K562 (cell line): ENCODE results near the gene MYOCD. TPM values are rescaled to one million over a fixed set of nuclear protein-coding genes. Genes with fewer than 3 reads are reported as not detected.

ENCODE experiments used
- ATAC-seq: fragments of 200-7000 bp; cut with Tn5 transposase; 3 replicates; pipeline ENCODE4 v1.9.1; 2020; ENCODE audit warnings: moderate library complexity
- BruUV-seq: library from RNA; stranded (reverse); fragments of 400-500 nt; replicated peaks from 2 replicates; lab custom pipeline; 2021; lab: Mats Ljungman, UMichigan
- CTCF ChIA-PET: fragments of 300-600 bp; formaldehyde crosslinking; extraction: SDS; loops from one replicate; lab custom pipeline; 2021; ENCODE audit warnings: low intra/inter-chr PET ratio; lab: Yijun Ruan, JAX
- POLR2A ChIA-PET: fragments of 300-600, 350-650 bp; sonication (Branson Sonifier 250); formaldehyde crosslinking; extraction: SDS; loops from one replicate; lab custom pipeline; 2021; ENCODE audit warnings: antibody characterized with exemption, inconsistent platforms; lab: Yijun Ruan, JAX
- DNase-seq, 4 experiments: peaks; one replicate each; pipeline versions ENCODE4 v3.0.0 to v3.0.0-alpha.2; 2011 to 2018; ENCODE audit warnings: low spot score in 3 of 4, mixed read lengths in 3 of 4; ENCODE audit errors: extremely low read depth in 1 of 4
- FAIRE-seq: peaks from 2 replicates; lab custom pipeline; 2011; peaks lifted over from hg19 to GRCh38; lab: Jason Lieb, UNC
- H2AFZ ChIP-seq: 2 replicates; pipeline ENCODE4 v1.6.0; 2011; ENCODE audit warnings: low read depth, low read length, control low read depth, inconsistent platforms
- H3K27ac ChIP-seq: fragments of 200-600 bp; 3 replicates; pipeline ENCODE4 v1.8.0; 2011; ENCODE audit warnings: low read depth, mild to moderate bottlenecking, control low read depth, inconsistent platforms, low read length, moderate library complexity, mixed read lengths; ENCODE audit errors: extremely low read depth
- H3K27me3 ChIP-seq, 2 experiments: fragments of 300-600 bp in 1 of 2; 2 replicates in 1 of 2; 3 replicates in 1 of 2; pipeline versions ENCODE4 v1.6.0 to v1.8.0; 2011; ENCODE audit warnings: inconsistent platforms in 2 of 2, low read length in 2 of 2, mild to moderate bottlenecking in 1 of 2, mixed read lengths in 1 of 2, moderate library complexity in 1 of 2; ENCODE audit not compliant: control insufficient read depth in 2 of 2, insufficient read depth in 2 of 2
- H3K36me3 ChIP-seq: fragments of 300-600 bp; 3 replicates; pipeline ENCODE4 v1.8.0; 2011; ENCODE audit warnings: mild to moderate bottlenecking, low read length, inconsistent platforms; ENCODE audit not compliant: control insufficient read depth, insufficient read depth
- H3K4me1 ChIP-seq, 2 experiments: fragments of 200-600 bp in 1 of 2; replicated peaks in 1 of 2; 2 replicates in 1 of 2; 3 replicates in 1 of 2; pipeline versions ENCODE4 v1.5.1 to v1.8.0; 2011; ENCODE audit warnings: inconsistent platforms in 2 of 2, low read length in 2 of 2, mild to moderate bottlenecking in 1 of 2, mixed read lengths in 1 of 2, moderate library complexity in 1 of 2; ENCODE audit not compliant: control insufficient read depth in 2 of 2, insufficient read depth in 2 of 2
- H3K4me2 ChIP-seq: 2 replicates; pipeline ENCODE4 v1.6.1; 2011; ENCODE audit warnings: low read length, control low read depth, inconsistent platforms, mixed read lengths; ENCODE audit not compliant: insufficient read depth
- H3K4me3 ChIP-seq: fragments of 200-600 bp; sonication (generic), shearing (Covaris generic); 2 replicates; pipeline ENCODE4 v1.5.1; 2016; ENCODE audit warnings: control low read depth, inconsistent platforms
- H3K79me2 ChIP-seq: fragments of 200-600 bp; 3 replicates; pipeline ENCODE4 v1.8.0; 2011; ENCODE audit warnings: low read length, inconsistent platforms; ENCODE audit not compliant: control insufficient read depth, insufficient read depth
- H3K9ac ChIP-seq, 2 experiments: 2 replicates each; pipeline versions ENCODE4 v1.6.0 to v1.6.1; 2011; ENCODE audit warnings: low read depth in 2 of 2, low read length in 2 of 2, control low read depth in 1 of 2, inconsistent platforms in 1 of 2, mild to moderate bottlenecking in 1 of 2, mixed read lengths in 1 of 2; ENCODE audit not compliant: insufficient read depth in 1 of 2
- H3K9me1 ChIP-seq: one replicate; pipeline ENCODE4 v1.6.0; 2011; ENCODE audit warnings: inconsistent platforms, mild to moderate bottlenecking, low read length, moderate library complexity; ENCODE audit not compliant: control insufficient read depth, insufficient read depth
- H3K9me3 ChIP-seq: replicated peaks from 2 replicates; pipeline ENCODE4 v1.5.1; 2011; ENCODE audit warnings: low read depth, low read length, inconsistent platforms; ENCODE audit not compliant: control insufficient read depth, insufficient read depth
- H4K20me1 ChIP-seq: replicated peaks from 2 replicates; pipeline ENCODE4 v1.6.1; 2011; ENCODE audit warnings: low read length, inconsistent platforms, mixed read lengths; ENCODE audit not compliant: control insufficient read depth, insufficient read depth
- IFI16 ChIP-seq: fragments of 250-450 bp; sonication (Bioruptor Pico); IDR thresholded peaks from 2 replicates; pipeline ENCODE4 v2.1.2; 2022; ENCODE audit warnings: mild to moderate bottlenecking, inconsistent platforms
- ILK ChIP-seq: fragments of 450-650 bp; IDR thresholded peaks from 2 replicates; pipeline ENCODE4 v1.6.1; 2016; ENCODE audit warnings: missing genetic modification characterization, low read depth, mild to moderate bottlenecking, missing compliant biosample characterization, moderate library complexity, borderline replicate concordance
- MCM7 ChIP-seq, 2 experiments: fragments of 450-650 bp; IDR thresholded peaks; 2 replicates each; pipeline ENCODE4 v1.6.1; 2016 to 2018
- NFXL1 ChIP-seq: fragments of 450-650 bp; formaldehyde crosslinking; IDR thresholded peaks from 2 replicates; pipeline ENCODE4 v1.4.0; 2021; ENCODE audit warnings: mild to moderate bottlenecking
- SMARCE1 ChIP-seq: fragments of 450-650 bp; IDR thresholded peaks from 2 replicates; pipeline ENCODE4 v1.7.1; 2016; ENCODE audit warnings: mild to moderate bottlenecking
- SMC3 ChIP-seq: conservative IDR thresholded peaks from 2 replicates; pipeline ENCODE4 v1.6.1; 2011; ENCODE audit warnings: low read depth, low read length, improper control_type of control experiment; ENCODE audit not compliant: insufficient read depth
- SRSF7 ChIP-seq: fragments of 200-400 bp; formaldehyde crosslinking; optimal IDR thresholded peaks from 2 replicates; pipeline ENCODE3; 2017; ENCODE audit warnings: mild to moderate bottlenecking, low read depth, low read length
- WGBS: fragments of 100-300 bp; shearing (Covaris generic); methylation state at CpG from one replicate; pipeline ENCODE4 v1.1.6; 2016; ENCODE audit warnings: low coverage, mixed read lengths; ENCODE audit not compliant: insufficient coverage; ENCODE audit errors: missing lambda C conversion rate; 5-methylcytosine and 5-hydroxymethylcytosine counted together
- in situ Hi-C: fragments of 300-500 bp; cut with MboI; formaldehyde crosslinking; loops from 4 replicates; pipeline ENCODE4 v1.15.0; 2018; ENCODE audit warnings: inconsistent platforms, mixed read lengths
- intact Hi-C: fragments of 100-400 bp; cut with micrococcal nuclease; formaldehyde crosslinking; loops from 2 replicates; pipeline ENCODE4 v1.14.2; 2022
- polyA plus RNA-seq, 8 experiments: library from polyadenylated mRNA; depleted of rRNA in 4 of 8; stranded (reverse) in 5 of 8; unstranded in 3 of 8; fragments of >200 nt; fragmentation: Nextera tagmentation in 2 of 8; fragmentation: Illumina TruSeq in 1 of 8; extraction: Ambion mirVana in 2 of 8; extraction: Trizol in 1 of 8; gene quantifications; 2 replicates each; pipeline versions ENCODE4 v1.2.1 to v1.2.3, GENCODE V29; 2011 to 2014; ENCODE audit warnings: inconsistent platforms in 1 of 8, missing spikeins in 1 of 8
- total RNA-seq, 7 experiments: library from RNA; depleted of rRNA in 6 of 7; stranded (reverse); fragments of >200 nt in 6 of 7; fragmentation: Illumina TruSeq in 2 of 7; extraction: Trizol in 2 of 7; gene quantifications; 2 replicates each; pipeline versions ENCODE4 v1.2.1 to v1.2.3, GENCODE V29; 2011 to 2021; ENCODE audit warnings: low replicate concordance in 1 of 7
- TF ChIP-seq, protein P1 (sequence below): fragments of 250-450 bp; sonication (Bioruptor Pico); IDR thresholded peaks from 2 replicates; pipeline ENCODE4 v1.8.0; 2022; ENCODE audit warnings: moderate library complexity, mild to moderate bottlenecking, inconsistent platforms
- TF ChIP-seq, protein P2 (sequence below): IDR thresholded peaks from 2 replicates; pipeline ENCODE4 v1.6.1; 2011; ENCODE audit not compliant: insufficient read length; ENCODE audit errors: extremely low read depth
- TF ChIP-seq, protein P3 (sequence below): IDR thresholded peaks from 2 replicates; pipeline ENCODE4 v1.6.1; 2012; ENCODE audit warnings: low read depth, low read length, improper control_type of control experiment, borderline replicate concordance
- TF ChIP-seq, protein P4 (sequence below): fragments of 150-350 bp; conservative IDR thresholded peaks from 2 replicates; pipeline ENCODE4 v1.6.1; 2014; ENCODE audit warnings: low read length
- TF ChIP-seq, protein P5 (sequence below), 2 experiments: fragments of 250-450 bp in 1 of 2; fragments of 450-650 bp in 1 of 2; sonication (Bioruptor Pico) in 1 of 2; IDR thresholded peaks; 2 replicates each; pipeline versions ENCODE4 v1.6.1 to v1.8.0; 2016 to 2021; ENCODE audit warnings: mild to moderate bottlenecking in 2 of 2, moderate library complexity in 2 of 2, missing compliant biosample characterization in 1 of 2, missing genetic modification characterization in 1 of 2
- TF ChIP-seq, protein P6 (sequence below): fragments of 250-450 bp; sonication (Bioruptor Pico); IDR thresholded peaks from 2 replicates; pipeline ENCODE4 v1.5.0; 2021; ENCODE audit warnings: mild to moderate bottlenecking, moderate library complexity

Gene MYOCD
- total and polyA plus RNA-seq, 9 of the 15 experiments (the other 6 are each of a cell fraction or from before 2014, with no cell fraction given) = not detected

DNA sequence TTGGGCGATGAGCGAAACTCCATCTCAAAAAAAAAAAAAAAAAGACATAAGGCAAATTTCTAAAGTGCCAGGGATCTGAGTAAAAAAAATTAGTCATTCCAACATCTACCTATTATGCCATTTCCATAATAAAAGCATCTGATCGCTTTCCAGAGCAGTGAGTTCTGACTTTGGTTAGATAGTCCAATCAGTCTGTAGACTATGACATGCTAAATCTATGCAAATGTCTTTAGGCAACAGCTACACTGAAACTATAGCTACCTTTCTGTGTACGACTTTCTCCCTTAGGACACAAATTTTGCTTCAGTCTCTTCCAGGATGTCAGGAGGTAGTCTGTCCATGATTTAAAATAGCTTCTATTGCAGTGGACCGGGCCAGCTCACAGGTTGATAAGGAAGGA lies 64.7 kb downstream of the MYOCD start:
- Histone ChIP-seq H2AFZ (no peak overlapping the region), H3K27me3 (no peaks in the 10 kb centered on the region; a peak in 1 of 5 replicates)
- WGBS = 0% methylated on average over 3 of the region's 5 CpGs
- no peak for TF ChIP-seq SMARCE1
- TF ChIP-seq ILK (tag) = no peak
- no peak for TF ChIP-seq SMC3
- TF ChIP-seq, protein P1, sequence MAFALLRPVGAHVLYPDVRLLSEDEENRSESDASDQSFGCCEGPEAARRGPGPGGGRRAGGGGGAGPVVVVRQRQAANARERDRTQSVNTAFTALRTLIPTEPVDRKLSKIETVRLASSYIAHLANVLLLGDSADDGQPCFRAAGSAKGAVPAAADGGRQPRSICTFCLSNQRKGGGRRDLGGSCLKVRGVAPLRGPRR (CRISPR knock-in tag) = no peak
- TF ChIP-seq SRSF7 = no peak
- no peak for TF ChIP-seq MCM7 (IDR thresholded peaks at IDR 0.05)
- TF ChIP-seq NFXL1 = no peak
- TF ChIP-seq IFI16 = no peak
- TF ChIP-seq, protein P2, sequence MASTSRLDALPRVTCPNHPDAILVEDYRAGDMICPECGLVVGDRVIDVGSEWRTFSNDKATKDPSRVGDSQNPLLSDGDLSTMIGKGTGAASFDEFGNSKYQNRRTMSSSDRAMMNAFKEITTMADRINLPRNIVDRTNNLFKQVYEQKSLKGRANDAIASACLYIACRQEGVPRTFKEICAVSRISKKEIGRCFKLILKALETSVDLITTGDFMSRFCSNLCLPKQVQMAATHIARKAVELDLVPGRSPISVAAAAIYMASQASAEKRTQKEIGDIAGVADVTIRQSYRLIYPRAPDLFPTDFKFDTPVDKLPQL = no peak
- TF ChIP-seq, protein P3, sequence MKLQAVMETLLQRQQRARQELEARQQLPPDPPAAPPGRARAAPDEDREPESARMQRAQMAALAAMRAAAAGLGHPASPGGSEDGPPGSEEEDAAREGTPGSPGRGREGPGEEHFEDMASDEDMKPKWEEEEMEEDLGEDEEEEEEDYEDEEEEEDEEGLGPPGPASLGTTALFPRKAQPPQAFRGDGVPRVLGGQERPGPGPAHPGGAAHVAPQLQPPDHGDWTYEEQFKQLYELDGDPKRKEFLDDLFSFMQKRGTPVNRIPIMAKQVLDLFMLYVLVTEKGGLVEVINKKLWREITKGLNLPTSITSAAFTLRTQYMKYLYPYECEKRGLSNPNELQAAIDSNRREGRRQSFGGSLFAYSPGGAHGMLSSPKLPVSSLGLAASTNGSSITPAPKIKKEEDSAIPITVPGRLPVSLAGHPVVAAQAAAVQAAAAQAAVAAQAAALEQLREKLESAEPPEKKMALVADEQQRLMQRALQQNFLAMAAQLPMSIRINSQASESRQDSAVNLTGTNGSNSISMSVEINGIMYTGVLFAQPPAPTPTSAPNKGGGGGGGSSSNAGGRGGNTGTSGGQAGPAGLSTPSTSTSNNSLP = no peak
- TF ChIP-seq, protein P4, sequence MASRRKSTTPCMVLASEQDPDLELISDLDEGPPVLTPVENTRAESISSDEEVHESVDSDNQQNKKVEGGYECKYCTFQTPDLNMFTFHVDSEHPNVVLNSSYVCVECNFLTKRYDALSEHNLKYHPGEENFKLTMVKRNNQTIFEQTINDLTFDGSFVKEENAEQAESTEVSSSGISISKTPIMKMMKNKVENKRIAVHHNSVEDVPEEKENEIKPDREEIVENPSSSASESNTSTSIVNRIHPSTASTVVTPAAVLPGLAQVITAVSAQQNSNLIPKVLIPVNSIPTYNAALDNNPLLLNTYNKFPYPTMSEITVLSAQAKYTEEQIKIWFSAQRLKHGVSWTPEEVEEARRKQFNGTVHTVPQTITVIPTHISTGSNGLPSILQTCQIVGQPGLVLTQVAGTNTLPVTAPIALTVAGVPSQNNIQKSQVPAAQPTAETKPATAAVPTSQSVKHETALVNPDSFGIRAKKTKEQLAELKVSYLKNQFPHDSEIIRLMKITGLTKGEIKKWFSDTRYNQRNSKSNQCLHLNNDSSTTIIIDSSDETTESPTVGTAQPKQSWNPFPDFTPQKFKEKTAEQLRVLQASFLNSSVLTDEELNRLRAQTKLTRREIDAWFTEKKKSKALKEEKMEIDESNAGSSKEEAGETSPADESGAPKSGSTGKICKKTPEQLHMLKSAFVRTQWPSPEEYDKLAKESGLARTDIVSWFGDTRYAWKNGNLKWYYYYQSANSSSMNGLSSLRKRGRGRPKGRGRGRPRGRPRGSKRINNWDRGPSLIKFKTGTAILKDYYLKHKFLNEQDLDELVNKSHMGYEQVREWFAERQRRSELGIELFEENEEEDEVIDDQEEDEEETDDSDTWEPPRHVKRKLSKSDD = no peak
- TF ChIP-seq, protein P5, sequence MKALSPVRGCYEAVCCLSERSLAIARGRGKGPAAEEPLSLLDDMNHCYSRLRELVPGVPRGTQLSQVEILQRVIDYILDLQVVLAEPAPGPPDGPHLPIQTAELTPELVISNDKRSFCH (CRISPR knock-in tag; IDR thresholded peaks at IDR 0.05) = no peak
- TF ChIP-seq, protein P5 (tag; IDR thresholded peaks at IDR 0.05) = no peak
- TF ChIP-seq, protein P6, sequence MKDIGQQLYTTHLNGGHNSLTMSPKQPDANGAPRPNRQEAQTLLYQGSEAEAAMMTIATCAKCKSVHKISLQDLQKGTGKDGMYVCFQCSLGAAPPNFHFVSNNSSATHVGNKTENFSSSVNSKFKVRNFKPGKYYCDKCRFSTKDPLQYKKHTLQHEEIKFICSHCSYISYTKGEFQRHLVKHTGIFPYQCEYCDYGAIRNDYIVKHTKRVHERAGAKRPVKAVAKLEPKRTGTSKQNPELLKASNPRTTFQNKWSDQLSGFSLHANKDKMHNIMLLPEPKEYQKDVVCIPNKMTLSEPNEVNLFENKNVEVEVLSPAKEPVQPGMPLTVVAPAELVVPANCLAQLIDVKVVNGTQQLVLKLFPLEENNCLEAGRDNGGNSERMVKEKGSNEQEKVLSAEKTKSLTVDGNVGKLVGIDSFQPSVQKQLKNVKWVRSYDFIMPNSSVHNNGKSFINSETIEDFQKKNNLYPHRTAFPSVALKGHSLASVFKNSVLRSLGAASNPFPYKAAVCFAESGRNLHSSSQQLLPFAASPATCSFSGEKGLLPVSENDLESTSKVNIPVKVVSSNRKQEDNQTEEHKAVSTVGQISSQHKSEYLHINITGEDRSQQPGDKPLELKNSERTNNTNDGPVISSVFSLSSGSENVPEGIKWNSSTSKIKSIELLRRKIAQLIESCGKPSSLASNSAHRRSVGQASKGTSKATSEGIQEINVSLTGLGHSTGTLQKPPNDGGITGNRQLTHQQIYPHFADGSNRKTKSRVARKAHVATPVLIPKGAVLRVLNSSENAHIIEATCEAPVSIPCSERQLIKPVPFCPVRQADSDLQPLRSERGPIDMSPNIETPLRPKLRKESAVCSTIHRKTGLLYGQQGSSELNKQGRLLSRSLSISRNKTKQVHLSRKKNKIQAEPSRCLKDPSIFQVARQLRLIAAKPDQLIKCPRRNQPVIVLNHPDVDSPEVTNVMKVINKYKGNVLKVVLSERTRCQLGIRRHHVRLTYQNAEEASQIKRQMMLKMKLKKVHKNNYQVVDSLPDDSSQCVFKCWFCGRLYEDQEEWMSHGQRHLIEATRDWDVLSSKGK (CRISPR knock-in tag) = no peak

More for the DNA sequence above, 64.7 kb downstream of the MYOCD start:
- intact Hi-C loops (no loop called here), in situ Hi-C loops (no loop called here)
- Histone ChIP-seq H3K9me3 (no peaks in the 10 kb centered on the region), H3K9ac (no peak overlapping the region), H3K27ac (no peak overlapping the region), H3K4me1 (no peaks in the 10 kb centered on the region; a peak in 1 of 5 replicates), H3K36me3 (no peaks in the 10 kb centered on the region), H3K9me1 (no peaks in the 10 kb centered on the region), H4K20me1 (no peaks in the 10 kb centered on the region), H3K79me2 (no peaks in the 10 kb centered on the region), H3K4me2 (no peak overlapping the region), H3K4me3 (no peak overlapping the region)
- ATAC-seq = no peak
- DNase-seq = no peak
- ChIA-PET POLR2A (no interaction called here), CTCF (no interaction called here)
- FAIRE-seq = no peak
- no TSS peak for BruUV-seq
